ENCODE measurements around the gene RIN1. TPM values are rescaled to one million over a fixed set of nuclear protein-coding genes. Genes with fewer than 3 reads are reported as not detected.

The RIN1 gene
- polyA plus RNA-seq, 1 experiment, result 6.7 TPM

- no peak for DNase-seq (ENCODE audit: low read depth, low spot score)
- POLR2A ChIA-PET, result interaction anchor here (1.3 to 2.0 kb wide), 2 partner anchors 21 to 26 kb away, joined by 6 to 14 read pairs; partner anchors contain the start of genes RIN1 and YIF1A
- Histone ChIP-seq H3K9me3 (ENCODE audit: control insufficient read depth, insufficient read depth, low read length) (peaks cover 4% of the 10 kb centered on the region; the same call in 1 of the 2 replicates), H3K27ac (ENCODE audit: low read depth, low read length) (no peak overlapping the region), H3K4me3 (ENCODE audit: low read depth, low read length) (no peak overlapping the region), H3K27me3 (ENCODE audit: control insufficient read depth, insufficient read depth, low read length) (peaks cover 7% of the 10 kb centered on the region)
- TF ChIP-seq CTCF (IDR thresholded peaks at IDR 0.05; ENCODE audit: low read depth, low read length), result no peak
- CTCF ChIA-PET, result interaction anchor here (1.1 kb wide), 1 partner anchor 19 kb away, joined by 5 read pairs; no protein-coding TSS in a partner anchor
Observed at GRCh38 chr11:66310324-66310723, 25.9 kb downstream of the RIN1 start.

GRCh38 chr11:66309475-66309874 is 26.8 kb downstream of the RIN1 start:
- POLR2A ChIA-PET, result interaction anchor here (1.3 to 2.0 kb wide), 2 partner anchors 20 to 26 kb away, joined by 6 to 14 read pairs; partner anchors contain the start of genes RIN1 and YIF1A
- no peak for DNase-seq (ENCODE audit: low read depth, low spot score)
- peaks cover 7% of the 10 kb centered on the region for H3K27me3 ChIP-seq (ENCODE audit: control insufficient read depth, insufficient read depth, low read length)
- peaks cover under 1% of the 10 kb centered on the region; the same call in 1 of the 2 replicates for H3K9me3 ChIP-seq (ENCODE audit: control insufficient read depth, insufficient read depth, low read length)
- H3K4me3 ChIP-seq (ENCODE audit: low read depth, low read length), result no peak overlapping the region
- TF ChIP-seq CTCF (IDR thresholded peaks at IDR 0.05; ENCODE audit: low read depth, low read length), result no peak
- H3K27ac ChIP-seq (ENCODE audit: low read depth, low read length), result no peak overlapping the region
- CTCF ChIA-PET, result interaction anchor here (0.6 to 1.4 kb wide), 3 partner anchors 19 to 80 kb away, joined by 4 to 5 read pairs (median 4); no protein-coding TSS in a partner anchor

GRCh38 chr11:66302656-66303055 is 33.6 kb downstream of the RIN1 start:
- ChIA-PET CTCF (interaction anchor here (1.0 to 2.6 kb wide), 4 partner anchors 9 to 86 kb away, joined by 3 to 14 read pairs (median 4); no protein-coding TSS in a partner anchor), POLR2A (interaction anchor here (1.7 kb wide), 1 partner anchor 10 kb away, joined by 6 read pairs; no protein-coding TSS in a partner anchor)
- no peak for TF ChIP-seq CTCF (IDR thresholded peaks at IDR 0.05; ENCODE audit: low read depth, low read length)
- DNase-seq (ENCODE audit: low read depth, low spot score), result no peak
- Histone ChIP-seq H3K27ac (ENCODE audit: low read depth, low read length) (no peak overlapping the region), H3K27me3 (ENCODE audit: control insufficient read depth, insufficient read depth, low read length) (peaks cover 8% of the 10 kb centered on the region), H3K4me3 (ENCODE audit: low read depth, low read length) (no peak overlapping the region), H3K9me3 (ENCODE audit: control insufficient read depth, insufficient read depth, low read length) (no peaks in the 10 kb centered on the region)

- DNase-seq (ENCODE audit: low read depth, low spot score), result no peak
- peaks cover 11% of the 10 kb centered on the region for H3K27me3 ChIP-seq (ENCODE audit: control insufficient read depth, insufficient read depth, low read length)
- no peak overlapping the region for H3K4me3 ChIP-seq (ENCODE audit: low read depth, low read length)
- H3K27ac ChIP-seq (ENCODE audit: low read depth, low read length), result no peak overlapping the region
- CTCF ChIA-PET, result interaction anchor here (0.9 to 1.2 kb wide), 2 partner anchors 13 to 37 kb away, joined by 4 to 6 read pairs; partner anchors contain the start of gene RIN1
- H3K9me3 ChIP-seq (ENCODE audit: control insufficient read depth, insufficient read depth, low read length), result no peaks in the 10 kb centered on the region; the same call in 1 of the 2 replicates
- no peak for TF ChIP-seq CTCF (IDR thresholded peaks at IDR 0.05; ENCODE audit: low read depth, low read length)
- POLR2A ChIA-PET, result no interaction called here
Observed at GRCh38 chr11:66299186-66299585, 37.0 kb downstream of the RIN1 start.

- POLR2A ChIA-PET, result interaction anchor here (0.7 to 1.0 kb wide), 2 partner anchors 8 to 29 kb away, joined by 3 to 9 read pairs; partner anchors contain the start of gene YIF1A
Observed at GRCh38 chr11:66297610-66298009, 38.6 kb downstream of the RIN1 start.

More at GRCh38 chr11:66297610-66298009, 38.6 kb downstream of the RIN1 start:
- CTCF ChIA-PET, result interaction anchor here (1.1 to 1.7 kb wide), 4 partner anchors 14 to 92 kb away, joined by 3 to 5 read pairs (median 4); no protein-coding TSS in a partner anchor
- Histone ChIP-seq H3K27me3 (ENCODE audit: control insufficient read depth, insufficient read depth, low read length) (peaks cover 18% of the 10 kb centered on the region), H3K4me3 (ENCODE audit: low read depth, low read length) (no peak overlapping the region), H3K27ac (ENCODE audit: low read depth, low read length) (no peak overlapping the region), H3K9me3 (ENCODE audit: control insufficient read depth, insufficient read depth, low read length) (no peaks in the 10 kb centered on the region; the same call in 1 of the 2 replicates)
- no peak for DNase-seq (ENCODE audit: low read depth, low spot score)
- no peak for TF ChIP-seq CTCF (IDR thresholded peaks at IDR 0.05; ENCODE audit: low read depth, low read length)

Measured in AG04450 (cell line).